HG03159 (cell line): Measurements from ENCODE around the gene OR2AT4.
"Not testable (repeated sequence)": the region's sequence is repeated elsewhere in the genome, so short reads cannot be mapped to it uniquely, and the experiment has no call there.

Source experiments
- ATAC-seq: cut with Tn5 transposase; IDR thresholded peaks from one replicate; pipeline ENCODE4 v1.9.1; 2021; ENCODE audit warnings: mild to moderate bottlenecking, moderate library complexity; ENCODE audit not compliant: unreplicated experiment

The OR2AT4 gene

GRCh38 chr11:75103380-75104026, 6.8 kb upstream of the OR2AT4 start:
- no peak for ATAC-seq

- ATAC-seq = no peak
Measured at GRCh38 chr11:75101424-75102128, 4.9 kb upstream of the OR2AT4 start.

GRCh38 chr11:75100314-75100713, 3.6 kb upstream of the OR2AT4 start:
- peak; percentile 93 for ATAC-seq

- ATAC-seq = no peak
Measured at GRCh38 chr11:75099635-75100034, 3.0 kb upstream of the OR2AT4 start.

- ATAC-seq = not testable (repeated sequence)
Measured at GRCh38 chr11:75098835-75099439, 2.3 kb upstream of the OR2AT4 start.

- not testable (repeated sequence) for ATAC-seq
Measured at GRCh38 chr11:75098181-75098580, 1.5 kb upstream of the OR2AT4 start.

- ATAC-seq = no peak
Measured at GRCh38 chr11:75097173-75097557, 489 bp upstream of the OR2AT4 start.

GRCh38 chr11:75094382-75094781, 2.3 kb downstream of the OR2AT4 start:
- ATAC-seq = not testable (repeated sequence)

- ATAC-seq = no peak
Measured at GRCh38 chr11:75090671-75091177, 6.0 kb downstream of the OR2AT4 start.

- no peak for ATAC-seq
Measured at GRCh38 chr11:75087319-75088305, 9.1 kb downstream of the OR2AT4 start.

- ATAC-seq = no peak
Measured at GRCh38 chr11:75084883-75085282, 11.8 kb downstream of the OR2AT4 start.

- ATAC-seq = no peak
Measured at GRCh38 chr11:75083217-75083605, 13.5 kb downstream of the OR2AT4 start.

GRCh38 chr11:75082601-75083216, 14.0 kb downstream of the OR2AT4 start:
- ATAC-seq = no peak

- ATAC-seq = no peak
Measured at GRCh38 chr11:75079546-75079945, 17.1 kb downstream of the OR2AT4 start.

GRCh38 chr11:75078233-75078632, 18.4 kb downstream of the OR2AT4 start:
- no peak for ATAC-seq

GRCh38 chr11:75077316-75077715, 19.4 kb downstream of the OR2AT4 start:
- no peak for ATAC-seq

GRCh38 chr11:75076671-75077070, 20.0 kb downstream of the OR2AT4 start:
- no peak for ATAC-seq

GRCh38 chr11:75073459-75074190, 23.1 kb downstream of the OR2AT4 start:
- no peak for ATAC-seq

GRCh38 chr11:75072582-75072981, 24.1 kb downstream of the OR2AT4 start:
- ATAC-seq = no peak

GRCh38 chr11:75069473-75069872, 27.2 kb downstream of the OR2AT4 start:
- no peak for ATAC-seq
